Natural killer cell (primary cell): Measurements from ENCODE around the gene PUM2. TPM values are rescaled to one million over a fixed set of nuclear protein-coding genes. Genes with fewer than 3 reads are reported as not detected.

Experiments
- ATAC-seq, 3 donors: fragments of 150-1000 bp in 2 of 3; fragments of 200-7000 bp in 1 of 3; cut with Tn5 transposase; 1 replicate in 1 of 3; 2 replicates in 2 of 3; pipeline ENCODE4 v1.10.0; 2021; ENCODE audit warnings: mild to moderate bottlenecking in 2 of 3, moderate library complexity in 2 of 3
- DNase-seq, 2 donors: peaks; one replicate each; pipeline versions ENCODE4 v3.0.0 to v3.0.0-alpha.2; 2013 to 2021; ENCODE audit warnings: mixed read lengths in 1 of 2
- H3K27ac ChIP-seq: one replicate; pipeline ENCODE4 v1.5.1; 2013; ENCODE audit warnings: mild to moderate bottlenecking, low read length
- H3K27me3 ChIP-seq: one replicate; pipeline ENCODE4 v1.6.1; 2013; ENCODE audit warnings: low read length; ENCODE audit not compliant: control insufficient read depth, insufficient read depth
- H3K36me3 ChIP-seq: one replicate; pipeline ENCODE4 v1.6.1; 2013; ENCODE audit warnings: low read length; ENCODE audit not compliant: control insufficient read depth, insufficient read depth
- H3K4me1 ChIP-seq: one replicate; pipeline ENCODE4 v1.6.1; 2013; ENCODE audit warnings: low read length; ENCODE audit not compliant: control insufficient read depth, insufficient read depth
- H3K4me3 ChIP-seq: one replicate; pipeline ENCODE4 v1.5.1; 2013; ENCODE audit warnings: low read length
- H3K9me3 ChIP-seq: one replicate; pipeline ENCODE4 v1.6.1; 2013; ENCODE audit warnings: low read length; ENCODE audit not compliant: control insufficient read depth, insufficient read depth
- H3K27ac Mint-ChIP-seq, 2 donors: one replicate each; pipeline ENCODE4 v1.8.0; 2022; ENCODE audit warnings: mild to moderate bottlenecking in 2 of 2, mixed read lengths in 2 of 2, moderate library complexity in 1 of 2
- H3K27me3 Mint-ChIP-seq, 2 donors: one replicate each; pipeline ENCODE4 v1.8.0; 2022; ENCODE audit warnings: low read depth in 2 of 2, mixed read lengths in 2 of 2
- H3K36me3 Mint-ChIP-seq: one replicate; pipeline ENCODE4 v1.8.0; 2022; ENCODE audit warnings: mixed read lengths
- H3K4me1 Mint-ChIP-seq, 2 donors: one replicate each; pipeline ENCODE4 v1.8.0; 2022; ENCODE audit warnings: mixed read lengths in 2 of 2
- H3K4me3 Mint-ChIP-seq: one replicate; pipeline ENCODE4 v1.8.0; 2022; ENCODE audit warnings: mild to moderate bottlenecking, moderate library complexity, mixed read lengths
- H3K9me3 Mint-ChIP-seq, 2 donors: one replicate each; pipeline ENCODE4 v1.8.0; 2022; ENCODE audit warnings: mixed read lengths in 2 of 2
- CTCF ChIP-seq: fragments of 200-600 bp; IDR thresholded peaks from one replicate; pipeline ENCODE4 v1.8.0; 2022; ENCODE audit warnings: antibody characterized with exemption
- WGBS: methylation state at CpG from one replicate; pipeline ENCODE4 v1.1.7; 2013; ENCODE audit warnings: missing lambda C conversion rate; ENCODE audit not compliant: insufficient coverage; 5-methylcytosine and 5-hydroxymethylcytosine counted together
- intact Hi-C: fragments of 100-400 bp; cut with micrococcal nuclease; formaldehyde crosslinking; loops from one replicate; pipeline ENCODE4 v1.14.2; 2022
- total RNA-seq, 4 donors: library from RNA; stranded (reverse); fragments of 120-200 nt in 1 of 4; gene quantifications; one replicate each; pipeline versions ENCODE4 v1.2.3 to v1.2.4, GENCODE V29; 2013 to 2022

The PUM2 gene
- total RNA-seq, 3 donors from 2014 or later (not counting 1 experiment from before 2014, with no cell fraction given): 115 to 157 (median 130) TPM

- Histone ChIP-seq H3K36me3 (no peaks in the 10 kb centered on the region), H3K4me3 (no peak overlapping the region), H3K27me3 (no peaks in the 10 kb centered on the region), H3K9me3 (peaks cover 3% of the 10 kb centered on the region), H3K4me1 (no peaks in the 10 kb centered on the region), H3K27ac (no peak overlapping the region)
- no peak for ATAC-seq
- no peaks in the 10 kb centered on the region for H3K4me1 Mint-ChIP-seq
- no peaks in the 10 kb centered on the region for H3K36me3 Mint-ChIP-seq
- intact Hi-C loops: no loop called here
- H3K27ac Mint-ChIP-seq: no peak overlapping the region
- no peak for DNase-seq
- 98% methylated on average over 4 of the region's 5 CpGs for WGBS
- H3K9me3 Mint-ChIP-seq: no peaks in the 10 kb centered on the region
- H3K27me3 Mint-ChIP-seq: peaks cover 0 to 9% of the 10 kb centered on the region in 2 donors
- no peak overlapping the region for H3K4me3 Mint-ChIP-seq
- TF ChIP-seq CTCF: no peak
Measured at GRCh38 chr2:20362701-20363435, 12.2 kb upstream of the PUM2 start.

DNA sequence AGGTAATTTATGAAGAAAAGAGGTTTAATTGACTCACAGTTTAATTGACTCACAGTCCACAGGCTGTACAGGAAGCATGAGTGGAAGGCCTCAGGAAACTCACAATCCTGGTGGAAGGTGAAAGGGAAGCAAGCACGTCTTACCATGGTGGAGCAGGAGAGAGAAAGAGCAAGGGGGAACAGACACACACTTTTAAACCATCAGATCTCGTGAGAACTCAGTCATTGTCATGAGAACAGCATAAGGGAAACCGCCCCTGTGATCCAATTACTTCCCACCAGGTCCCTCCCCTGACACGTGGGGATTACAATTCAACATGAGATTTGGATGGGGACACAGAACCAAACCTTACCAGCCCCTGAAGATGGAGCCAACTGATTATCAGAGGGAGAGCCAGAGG lies 11.2 kb upstream of the PUM2 start:
- ATAC-seq (no peak), DNase-seq (no peak)
- peaks cover 0 to 8% of the 10 kb centered on the region in 2 donors for H3K27me3 Mint-ChIP-seq
- H3K4me3 Mint-ChIP-seq: no peak overlapping the region
- H3K27ac Mint-ChIP-seq: no peak overlapping the region
- no peaks in the 10 kb centered on the region for H3K4me1 Mint-ChIP-seq
- intact Hi-C loops: no loop called here
- no peaks in the 10 kb centered on the region for H3K4me1 ChIP-seq
- no peak overlapping the region for H3K4me3 ChIP-seq
- no peak overlapping the region for H3K27ac ChIP-seq
- H3K36me3 Mint-ChIP-seq: no peaks in the 10 kb centered on the region
- TF ChIP-seq CTCF: no peak
- no peaks in the 10 kb centered on the region for H3K27me3 ChIP-seq
- WGBS: 88% methylated on average over 3 of the region's 4 CpGs
- no peaks in the 10 kb centered on the region for H3K36me3 ChIP-seq
- H3K9me3 Mint-ChIP-seq: no peaks in the 10 kb centered on the region
- H3K9me3 ChIP-seq: no peaks in the 10 kb centered on the region

DNA sequence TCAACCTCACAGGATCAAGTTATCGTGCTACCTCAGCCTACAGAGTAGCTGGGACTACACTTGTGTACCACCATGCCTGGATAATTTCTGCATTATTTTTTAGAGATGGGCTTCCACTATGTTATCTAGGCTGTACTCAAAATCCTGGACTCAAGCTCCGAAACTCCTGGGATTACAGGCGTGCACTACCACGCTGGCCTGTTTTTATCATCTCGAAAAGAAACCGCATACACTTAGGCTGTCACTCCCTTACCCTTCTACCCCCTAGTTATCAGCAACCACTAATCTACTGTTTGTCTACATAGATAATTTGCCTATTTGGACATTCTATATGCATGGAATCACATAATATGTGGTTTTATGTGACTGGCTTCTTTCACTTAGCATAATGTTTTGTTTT lies 8.5 kb upstream of the PUM2 start:
- ATAC-seq (no peak), DNase-seq (no peak)
- intact Hi-C loops: no loop called here
- Mint-ChIP-seq H3K4me1 (no peaks in the 10 kb centered on the region), H3K27ac (no peak overlapping the region), H3K4me3 (no peak overlapping the region), H3K36me3 (no peaks in the 10 kb centered on the region), H3K27me3 (no peaks in the 10 kb centered on the region), H3K9me3 (no peaks in the 10 kb centered on the region)
- TF ChIP-seq CTCF: no peak
- WGBS: 98% methylated on average over 6 of the region's 6 CpGs
- H3K27me3 ChIP-seq: no peaks in the 10 kb centered on the region
- H3K9me3 ChIP-seq: no peaks in the 10 kb centered on the region
- no peaks in the 10 kb centered on the region for H3K4me1 ChIP-seq
- no peak overlapping the region for H3K4me3 ChIP-seq
- H3K36me3 ChIP-seq: no peaks in the 10 kb centered on the region
- H3K27ac ChIP-seq: no peak overlapping the region
